Measurements from ENCODE around the gene WSCD2. TPM values are rescaled to one million over a fixed set of nuclear protein-coding genes. Genes with fewer than 3 reads are reported as not detected.

WSCD2 gene
- total RNA-seq, 2 donors from 2014 or later: 0.15 to 0.74 TPM

DNA sequence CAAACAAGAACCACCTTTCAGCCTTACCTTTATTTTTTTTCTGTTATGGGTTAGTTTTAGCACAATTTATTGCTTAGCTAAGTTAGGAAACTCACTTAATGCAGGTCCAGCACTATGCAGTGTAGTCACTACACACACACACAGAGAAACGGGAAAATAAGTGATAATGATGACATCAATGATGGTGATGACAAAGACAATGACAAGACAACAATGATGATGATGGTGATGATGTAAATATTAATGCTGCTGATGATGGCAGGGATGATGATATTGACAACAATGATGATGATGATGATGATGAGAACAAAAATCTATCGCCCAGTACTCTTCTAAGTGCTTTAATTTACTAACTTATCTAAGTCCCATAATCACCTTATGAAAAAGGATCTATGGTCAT is 41.1 kb downstream of the WSCD2 start:
- intact Hi-C loops (cut with DNase I): no loop called here
- Histone ChIP-seq H3K4me3 (no peak overlapping the region), H3K27ac (no peak overlapping the region), H3K36me3 (no peaks in the 10 kb centered on the region), H3K27me3 (no peaks in the 10 kb centered on the region), H3K9me3 (no peaks in the 10 kb centered on the region), H3K4me1 (no peaks in the 10 kb centered on the region), H3K9ac (ENCODE audit: low read depth in 2 of 2, low read length in 2 of 2) (no peak overlapping the region)
- TF ChIP-seq, protein P1, sequence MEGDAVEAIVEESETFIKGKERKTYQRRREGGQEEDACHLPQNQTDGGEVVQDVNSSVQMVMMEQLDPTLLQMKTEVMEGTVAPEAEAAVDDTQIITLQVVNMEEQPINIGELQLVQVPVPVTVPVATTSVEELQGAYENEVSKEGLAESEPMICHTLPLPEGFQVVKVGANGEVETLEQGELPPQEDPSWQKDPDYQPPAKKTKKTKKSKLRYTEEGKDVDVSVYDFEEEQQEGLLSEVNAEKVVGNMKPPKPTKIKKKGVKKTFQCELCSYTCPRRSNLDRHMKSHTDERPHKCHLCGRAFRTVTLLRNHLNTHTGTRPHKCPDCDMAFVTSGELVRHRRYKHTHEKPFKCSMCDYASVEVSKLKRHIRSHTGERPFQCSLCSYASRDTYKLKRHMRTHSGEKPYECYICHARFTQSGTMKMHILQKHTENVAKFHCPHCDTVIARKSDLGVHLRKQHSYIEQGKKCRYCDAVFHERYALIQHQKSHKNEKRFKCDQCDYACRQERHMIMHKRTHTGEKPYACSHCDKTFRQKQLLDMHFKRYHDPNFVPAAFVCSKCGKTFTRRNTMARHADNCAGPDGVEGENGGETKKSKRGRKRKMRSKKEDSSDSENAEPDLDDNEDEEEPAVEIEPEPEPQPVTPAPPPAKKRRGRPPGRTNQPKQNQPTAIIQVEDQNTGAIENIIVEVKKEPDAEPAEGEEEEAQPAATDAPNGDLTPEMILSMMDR (IDR thresholded peaks at IDR 0.05): no peak
- DNase-seq: no peak

DNA sequence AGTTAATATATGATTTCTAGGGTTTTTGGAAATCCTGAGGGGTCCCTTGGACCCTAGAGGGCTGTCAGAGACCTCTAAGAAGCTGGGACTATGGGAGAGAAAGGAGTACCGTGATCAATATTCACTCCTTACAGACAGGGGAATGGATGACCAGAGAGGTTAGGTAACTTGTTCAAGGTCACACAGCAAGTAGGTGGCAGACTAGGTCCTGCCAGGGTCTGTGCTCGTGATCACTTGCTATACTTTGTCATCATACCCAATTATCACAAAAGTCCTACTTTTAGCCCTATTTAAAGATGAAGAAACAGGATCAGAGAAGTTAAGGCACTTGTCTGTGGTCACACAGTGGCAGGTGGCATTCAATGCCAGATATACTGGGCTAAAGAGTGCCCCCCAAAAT is 42.9 kb downstream of the WSCD2 start:
- intact Hi-C loops (cut with DNase I): no loop called here
- TF ChIP-seq, protein P1 (IDR thresholded peaks at IDR 0.05): no peak
- no peaks in the 10 kb centered on the region for H3K36me3 ChIP-seq
- no peaks in the 10 kb centered on the region for H3K27me3 ChIP-seq
- DNase-seq: no peak
- no peaks in the 10 kb centered on the region for H3K9me3 ChIP-seq
- no peak overlapping the region for H3K4me3 ChIP-seq
- no peak overlapping the region for H3K27ac ChIP-seq
- H3K9ac ChIP-seq (ENCODE audit: low read depth in 2 of 2, low read length in 2 of 2): no peak overlapping the region
- H3K4me1 ChIP-seq: no peaks in the 10 kb centered on the region

DNA sequence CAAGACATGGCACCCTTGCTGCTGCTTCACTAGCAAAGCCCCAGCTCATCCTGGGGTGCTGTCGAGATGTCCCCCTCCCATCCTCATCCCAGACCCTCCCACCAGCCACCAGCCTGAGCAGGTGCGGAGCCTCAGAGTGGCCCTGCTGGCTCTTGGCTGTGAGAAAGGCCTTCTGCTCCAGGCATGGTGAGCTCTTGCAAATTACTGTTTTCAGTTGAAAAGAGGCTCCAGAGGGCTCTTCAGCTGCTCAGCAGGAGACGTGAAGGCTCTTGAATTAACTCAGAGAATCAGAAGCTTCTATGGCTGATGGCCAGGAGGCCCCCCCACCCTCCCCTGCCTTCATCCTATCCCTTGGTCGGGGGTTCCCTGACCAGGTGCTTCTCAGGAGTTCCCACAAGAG is 44.1 kb downstream of the WSCD2 start:
- no peak overlapping the region for H3K4me3 ChIP-seq
- intact Hi-C loops (cut with DNase I): no loop called here
- H3K36me3 ChIP-seq: no peaks in the 10 kb centered on the region
- H3K27ac ChIP-seq: no peak overlapping the region
- H3K9ac ChIP-seq (ENCODE audit: low read depth in 2 of 2, low read length in 2 of 2): no peak overlapping the region
- H3K27me3 ChIP-seq: no peaks in the 10 kb centered on the region
- H3K9me3 ChIP-seq: no peaks in the 10 kb centered on the region
- TF ChIP-seq, protein P1 (IDR thresholded peaks at IDR 0.05): no peak
- DNase-seq: no peak
- H3K4me1 ChIP-seq: no peaks in the 10 kb centered on the region

DNA sequence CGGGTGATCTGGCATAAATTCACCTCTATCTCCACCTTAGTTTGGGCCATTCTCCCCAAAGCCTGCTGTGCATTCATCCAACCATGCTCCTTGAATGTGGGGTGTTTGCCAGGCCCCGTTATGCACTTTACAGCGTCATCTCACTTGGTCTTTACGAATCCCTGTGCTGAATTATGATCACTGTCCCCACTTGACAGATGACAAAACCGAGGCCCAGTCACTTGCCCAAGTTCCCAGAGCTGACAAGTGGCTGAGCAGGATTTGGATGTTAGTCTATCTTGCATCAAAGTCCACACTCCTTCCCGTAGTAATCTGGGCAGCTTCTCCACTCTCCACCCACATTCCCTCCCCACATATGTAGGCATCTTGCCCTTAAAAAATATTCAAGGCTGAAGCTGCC is 44.8 kb downstream of the WSCD2 start:
- intact Hi-C loops (cut with DNase I): no loop called here
- H3K27ac ChIP-seq: no peak overlapping the region
- H3K27me3 ChIP-seq: no peaks in the 10 kb centered on the region
- H3K9me3 ChIP-seq: no peaks in the 10 kb centered on the region
- DNase-seq: no peak
- H3K4me1 ChIP-seq: no peaks in the 10 kb centered on the region
- TF ChIP-seq, protein P1 (IDR thresholded peaks at IDR 0.05): no peak
- no peak overlapping the region for H3K9ac ChIP-seq (ENCODE audit: low read depth in 2 of 2, low read length in 2 of 2)
- H3K4me3 ChIP-seq: no peak overlapping the region
- H3K36me3 ChIP-seq: no peaks in the 10 kb centered on the region

DNA sequence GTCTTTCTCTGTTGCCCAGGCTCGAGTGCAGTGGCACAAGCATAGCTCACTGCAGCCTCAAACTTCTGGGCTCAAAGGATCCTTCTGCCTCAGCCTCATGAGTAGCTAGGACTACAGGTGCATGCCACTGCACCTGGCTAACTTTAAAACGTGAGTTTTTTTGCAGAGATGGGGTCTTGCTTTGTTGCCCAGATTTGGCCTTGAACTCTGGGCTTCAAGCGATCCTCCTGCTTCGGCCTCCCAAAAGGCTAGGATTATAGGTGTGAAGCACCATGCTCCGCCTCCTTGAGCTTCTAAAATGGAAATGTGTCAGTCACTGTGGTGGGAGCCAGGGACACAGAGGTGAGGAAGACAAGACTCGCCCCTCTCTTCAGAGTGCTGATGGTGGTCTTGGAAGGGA is 45.6 kb downstream of the WSCD2 start:
- Histone ChIP-seq H3K9ac (ENCODE audit: low read depth in 2 of 2, low read length in 2 of 2) (no peak overlapping the region), H3K27me3 (no peaks in the 10 kb centered on the region), H3K27ac (no peak overlapping the region), H3K36me3 (no peaks in the 10 kb centered on the region), H3K4me3 (no peak overlapping the region), H3K4me1 (no peaks in the 10 kb centered on the region), H3K9me3 (no peaks in the 10 kb centered on the region)
- intact Hi-C loops (cut with DNase I): no loop called here
- TF ChIP-seq, protein P1 (IDR thresholded peaks at IDR 0.05): no peak
- DNase-seq: no peak

DNA sequence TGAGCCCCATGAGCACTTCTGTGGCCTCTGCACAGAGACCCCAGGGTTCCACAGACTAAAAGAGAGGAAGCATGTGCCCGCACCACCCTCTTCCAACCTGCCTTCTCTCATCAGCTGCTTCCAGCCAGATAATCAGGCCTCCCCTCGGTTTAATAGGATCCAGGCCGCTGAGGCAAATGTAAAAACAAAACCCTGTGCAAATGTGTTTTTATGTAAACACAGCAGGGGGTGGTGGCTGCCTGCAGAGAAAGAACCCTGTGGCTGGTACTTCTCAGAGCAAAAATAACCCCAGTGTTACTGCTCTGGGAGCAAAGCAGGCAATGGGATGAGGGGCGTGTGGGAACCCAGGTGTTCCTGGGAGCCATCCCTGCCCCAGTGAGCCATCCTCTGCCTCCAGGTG is 46.2 kb downstream of the WSCD2 start:
- Histone ChIP-seq H3K27me3 (no peaks in the 10 kb centered on the region), H3K4me3 (no peak overlapping the region), H3K9me3 (no peaks in the 10 kb centered on the region), H3K4me1 (no peaks in the 10 kb centered on the region), H3K9ac (ENCODE audit: low read depth in 2 of 2, low read length in 2 of 2) (no peak overlapping the region), H3K36me3 (no peaks in the 10 kb centered on the region), H3K27ac (no peak overlapping the region)
- TF ChIP-seq, protein P1 (IDR thresholded peaks at IDR 0.05): no peak
- intact Hi-C loops (cut with DNase I): no loop called here
- DNase-seq: no peak

Measured in colonic mucosa (tissue), 4 donors.